Prostate gland (tissue), 2 donors: ENCODE measurements around the gene DAB1. TPM values are rescaled to one million over a fixed set of nuclear protein-coding genes. Genes with fewer than 3 reads are reported as not detected.

Source experiments
- DNase-seq: peaks from one replicate; pipeline ENCODE4 v3.0.0-alpha.2; 2019; ENCODE audit warnings: low spot score
- H3K27ac ChIP-seq, 2 donors: fragments of 200-600 bp; sonication (generic); 2 replicates each; pipeline ENCODE4 v1.5.1; 2017 to 2019
- H3K27me3 ChIP-seq: fragments of 200-600 bp; sonication (generic); replicated peaks from 2 replicates; pipeline ENCODE4 v1.5.1; 2019; ENCODE audit not compliant: insufficient read depth
- H3K36me3 ChIP-seq, 2 donors: fragments of 200-600 bp; sonication (generic); 1 replicate in 1 of 2; 2 replicates in 1 of 2; pipeline versions ENCODE4 v1.5.1 to v1.8.1; 2017 to 2019
- H3K4me1 ChIP-seq: fragments of 200-600 bp; sonication (generic); replicated peaks from 2 replicates; pipeline ENCODE4 v1.5.1; 2019
- H3K4me3 ChIP-seq, 2 donors: fragments of 200-600 bp; sonication (generic); 2 replicates each; pipeline ENCODE4 v1.5.1; 2017 to 2019
- H3K9me3 ChIP-seq: fragments of 200-600 bp; sonication (generic); 2 replicates; pipeline ENCODE4 v1.5.1; 2017
- POLR2A ChIP-seq: fragments of 450-650 bp; IDR thresholded peaks from one replicate; pipeline ENCODE4 v1.6.1; 2016; ENCODE audit warnings: antibody characterized with exemption, mild to moderate bottlenecking
- POLR2AphosphoS5 ChIP-seq: sonication (generic); formaldehyde crosslinking; IDR thresholded peaks from one replicate; pipeline ENCODE4 v1.6.1; 2017; ENCODE audit warnings: antibody characterized with exemption
- WGBS: methylation state at CpG from one replicate; pipeline ENCODE4 v1.1.5; 2018; 5-methylcytosine and 5-hydroxymethylcytosine counted together
- intact Hi-C: fragments of 100-400 bp; cut with DNase I; formaldehyde crosslinking; loops from one replicate; pipeline ENCODE4 v1.14.2; 2022
- total RNA-seq, 2 donors: library from RNA; depleted of rRNA; stranded (reverse); fragments of >200 nt; gene quantifications; one replicate each; pipeline ENCODE4 v1.1.0, GENCODE V29; 2016
- TF ChIP-seq, protein P1 (sequence below), 4 experiments: fragments of 200-600 bp in 2 of 4; fragments of 450-650 bp in 2 of 4; sonication (generic) in 2 of 4; IDR thresholded peaks; 1 replicate in 3 of 4; 2 replicates in 1 of 4; pipeline ENCODE4 v1.5.1; 2016 to 2019; ENCODE audit warnings: antibody characterized with exemption in 4 of 4, mild to moderate bottlenecking in 2 of 4, moderate library complexity in 2 of 4

The DAB1 gene
- total RNA-seq, 2 donors from 2014 or later, result 0.64 to 3.6 TPM

DNA sequence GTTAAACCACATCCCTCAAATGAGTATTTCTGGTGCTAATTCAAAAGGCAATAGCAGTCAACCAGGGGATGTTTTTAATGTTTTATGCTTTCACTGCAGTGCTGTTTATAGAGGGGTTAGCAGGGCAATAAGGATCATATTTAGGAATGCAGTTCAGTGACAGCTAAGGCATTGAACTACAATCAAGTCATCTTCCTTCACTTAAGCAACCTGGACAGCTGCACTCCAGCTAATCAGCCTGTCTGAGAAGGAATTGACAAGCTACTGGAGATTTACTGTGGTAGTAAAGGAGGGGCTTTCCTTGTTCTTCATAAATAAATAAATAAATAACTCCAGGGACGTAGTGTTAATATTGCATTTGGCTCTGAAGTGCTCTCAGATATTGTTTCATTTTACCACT lies 93.9 kb downstream of the DAB1 start:
- no peaks in the 10 kb centered on the region for H3K27me3 ChIP-seq
- no peaks in the 10 kb centered on the region for H3K36me3 ChIP-seq
- no peak for TF ChIP-seq POLR2AphosphoS5
- TF ChIP-seq POLR2A, result no peak
- TF ChIP-seq, protein P1, sequence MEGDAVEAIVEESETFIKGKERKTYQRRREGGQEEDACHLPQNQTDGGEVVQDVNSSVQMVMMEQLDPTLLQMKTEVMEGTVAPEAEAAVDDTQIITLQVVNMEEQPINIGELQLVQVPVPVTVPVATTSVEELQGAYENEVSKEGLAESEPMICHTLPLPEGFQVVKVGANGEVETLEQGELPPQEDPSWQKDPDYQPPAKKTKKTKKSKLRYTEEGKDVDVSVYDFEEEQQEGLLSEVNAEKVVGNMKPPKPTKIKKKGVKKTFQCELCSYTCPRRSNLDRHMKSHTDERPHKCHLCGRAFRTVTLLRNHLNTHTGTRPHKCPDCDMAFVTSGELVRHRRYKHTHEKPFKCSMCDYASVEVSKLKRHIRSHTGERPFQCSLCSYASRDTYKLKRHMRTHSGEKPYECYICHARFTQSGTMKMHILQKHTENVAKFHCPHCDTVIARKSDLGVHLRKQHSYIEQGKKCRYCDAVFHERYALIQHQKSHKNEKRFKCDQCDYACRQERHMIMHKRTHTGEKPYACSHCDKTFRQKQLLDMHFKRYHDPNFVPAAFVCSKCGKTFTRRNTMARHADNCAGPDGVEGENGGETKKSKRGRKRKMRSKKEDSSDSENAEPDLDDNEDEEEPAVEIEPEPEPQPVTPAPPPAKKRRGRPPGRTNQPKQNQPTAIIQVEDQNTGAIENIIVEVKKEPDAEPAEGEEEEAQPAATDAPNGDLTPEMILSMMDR (IDR thresholded peaks at IDR 0.05), result no peak
- intact Hi-C loops, result no loop called here
- DNase-seq, result no peak
- no peaks in the 10 kb centered on the region for H3K4me1 ChIP-seq
- 41% methylated on average over 1 of the region's 1 CpG for WGBS
- H3K9me3 ChIP-seq, result no peaks in the 10 kb centered on the region
- no peak overlapping the region for H3K4me3 ChIP-seq
- H3K27ac ChIP-seq, result no peak overlapping the region

DNA sequence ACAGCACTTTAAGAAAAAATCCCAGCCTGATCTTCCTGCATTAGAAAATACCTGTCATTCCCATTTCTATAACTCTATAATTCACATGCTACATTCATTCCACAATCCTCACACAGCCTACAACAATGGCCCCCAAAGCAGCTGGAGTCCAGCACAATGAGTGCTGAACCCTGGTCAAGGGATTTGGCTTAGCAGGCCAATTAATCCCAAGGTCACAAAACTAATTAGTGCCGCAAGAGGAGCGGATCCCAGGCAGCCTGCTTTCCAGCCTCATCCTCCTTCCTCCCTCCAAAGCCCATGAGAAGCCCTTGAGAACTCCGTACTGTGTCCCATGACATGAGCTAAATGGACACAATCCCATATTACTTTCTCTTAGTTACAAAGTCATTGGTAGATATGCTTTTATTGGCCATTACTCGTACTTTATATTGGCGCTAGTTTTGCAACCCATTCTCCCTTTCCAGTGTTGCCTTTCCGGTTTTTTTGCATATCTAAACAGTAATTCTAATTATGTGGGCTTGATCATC lies 94.8 kb downstream of the DAB1 start:
- no peaks in the 10 kb centered on the region for H3K27me3 ChIP-seq
- H3K27ac ChIP-seq, result no peak overlapping the region
- no peaks in the 10 kb centered on the region for H3K9me3 ChIP-seq
- TF ChIP-seq POLR2AphosphoS5, result no peak
- TF ChIP-seq POLR2A, result no peak
- TF ChIP-seq, protein P1 (IDR thresholded peaks at IDR 0.05), result no peak
- DNase-seq, result no peak
- H3K4me1 ChIP-seq, result no peaks in the 10 kb centered on the region
- no peak overlapping the region for H3K4me3 ChIP-seq
- intact Hi-C loops, result no loop called here
- WGBS, result 81% methylated on average over 6 of the region's 6 CpGs
- H3K36me3 ChIP-seq, result no peaks in the 10 kb centered on the region

DNA sequence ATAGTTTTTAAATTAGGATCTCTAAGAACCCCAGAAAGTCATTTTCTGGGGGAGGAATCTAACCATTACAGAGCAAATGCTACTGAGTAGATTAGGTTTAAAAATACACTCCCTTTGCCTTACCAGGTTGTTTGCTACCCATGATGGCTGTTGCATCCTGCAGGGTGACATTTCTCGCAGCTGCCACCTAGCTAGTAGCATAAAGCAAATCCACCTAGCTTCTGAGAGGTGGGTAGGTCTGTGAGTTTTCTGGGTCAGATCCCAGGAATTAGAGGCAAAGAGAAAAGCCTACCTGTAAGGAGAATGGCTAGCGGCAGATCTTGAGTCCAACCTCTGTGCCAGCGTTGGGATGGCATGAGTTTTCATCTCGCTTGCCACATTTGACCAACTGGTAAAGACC lies 95.9 kb downstream of the DAB1 start:
- TF ChIP-seq, protein P1 (IDR thresholded peaks at IDR 0.05), result no peak
- no peak for TF ChIP-seq POLR2A
- TF ChIP-seq POLR2AphosphoS5, result no peak
- Histone ChIP-seq H3K36me3 (no peaks in the 10 kb centered on the region), H3K9me3 (no peaks in the 10 kb centered on the region), H3K4me3 (no peak overlapping the region), H3K27me3 (no peaks in the 10 kb centered on the region), H3K4me1 (no peaks in the 10 kb centered on the region), H3K27ac (no peak overlapping the region)
- 97% methylated on average over 4 of the region's 4 CpGs for WGBS
- intact Hi-C loops, result no loop called here
- no peak for DNase-seq

DNA sequence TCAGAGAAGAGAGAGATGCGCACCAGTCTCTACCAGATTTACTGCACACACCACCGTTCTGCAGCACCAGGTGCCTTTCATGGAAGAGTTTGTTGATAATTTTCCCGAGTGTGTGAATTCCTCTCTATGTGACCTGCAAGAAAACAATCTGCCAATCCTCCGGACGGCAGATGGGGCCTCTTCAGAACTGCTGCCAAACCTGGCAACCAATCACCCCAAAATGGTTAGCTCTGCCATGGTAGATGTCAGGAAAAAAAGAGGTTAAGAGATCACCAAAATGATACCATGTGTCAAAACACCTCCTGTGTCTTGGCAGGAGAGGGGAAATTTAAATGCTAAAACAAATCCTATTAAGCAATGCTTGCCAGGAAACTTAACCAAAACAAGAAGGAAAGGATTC lies 96.5 kb downstream of the DAB1 start:
- Histone ChIP-seq H3K4me1 (no peaks in the 10 kb centered on the region), H3K27ac (no peak overlapping the region), H3K4me3 (no peak overlapping the region), H3K9me3 (no peaks in the 10 kb centered on the region), H3K27me3 (no peaks in the 10 kb centered on the region), H3K36me3 (no peaks in the 10 kb centered on the region)
- no peak for DNase-seq
- TF ChIP-seq POLR2AphosphoS5 (no peak), POLR2A (no peak)
- TF ChIP-seq, protein P1 (IDR thresholded peaks at IDR 0.05), result no peak
- intact Hi-C loops, result no loop called here
- WGBS, result 71% methylated on average over 5 of the region's 5 CpGs

DNA sequence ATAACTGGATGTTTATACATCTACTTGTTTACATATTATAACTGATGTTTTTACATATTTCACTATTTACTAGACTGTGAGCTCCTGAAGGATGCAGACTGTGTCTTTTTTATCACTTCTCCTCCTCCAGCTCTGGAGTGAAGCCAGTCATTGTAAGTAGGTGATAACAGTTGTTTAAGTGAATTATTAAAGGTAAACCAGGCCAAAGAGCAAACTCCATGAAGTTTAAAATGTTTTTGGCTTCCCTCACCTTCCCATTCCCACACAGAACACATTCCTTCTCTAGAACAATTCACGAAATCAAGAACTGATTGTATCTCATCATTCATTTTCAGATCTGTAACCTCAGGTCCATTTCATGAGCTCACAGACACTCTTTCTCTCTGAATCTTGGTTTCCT lies 98.3 kb downstream of the DAB1 start:
- no peaks in the 10 kb centered on the region for H3K4me1 ChIP-seq
- no peaks in the 10 kb centered on the region for H3K36me3 ChIP-seq
- no peaks in the 10 kb centered on the region for H3K27me3 ChIP-seq
- intact Hi-C loops, result no loop called here
- no peak overlapping the region for H3K4me3 ChIP-seq
- no peaks in the 10 kb centered on the region for H3K9me3 ChIP-seq
- 21% methylated on average over 1 of the region's 1 CpG for WGBS
- TF ChIP-seq POLR2A (no peak), POLR2AphosphoS5 (no peak)
- TF ChIP-seq, protein P1 (IDR thresholded peaks at IDR 0.05), result no peak
- DNase-seq, result no peak
- H3K27ac ChIP-seq, result no peak overlapping the region
